ENCODE data around the gene VAMP1. TPM values are rescaled to one million over a fixed set of nuclear protein-coding genes. Genes with fewer than 3 reads are reported as not detected.

Gene VAMP1
- total and polyA plus RNA-seq, 2 of the 4 experiments (the other 2 are of a cell fraction) = 7.2 to 21.9 TPM

GRCh38 chr12:6462234-6462995 is 8.1 kb downstream of the VAMP1 start:
- TF ChIP-seq, protein P1, sequence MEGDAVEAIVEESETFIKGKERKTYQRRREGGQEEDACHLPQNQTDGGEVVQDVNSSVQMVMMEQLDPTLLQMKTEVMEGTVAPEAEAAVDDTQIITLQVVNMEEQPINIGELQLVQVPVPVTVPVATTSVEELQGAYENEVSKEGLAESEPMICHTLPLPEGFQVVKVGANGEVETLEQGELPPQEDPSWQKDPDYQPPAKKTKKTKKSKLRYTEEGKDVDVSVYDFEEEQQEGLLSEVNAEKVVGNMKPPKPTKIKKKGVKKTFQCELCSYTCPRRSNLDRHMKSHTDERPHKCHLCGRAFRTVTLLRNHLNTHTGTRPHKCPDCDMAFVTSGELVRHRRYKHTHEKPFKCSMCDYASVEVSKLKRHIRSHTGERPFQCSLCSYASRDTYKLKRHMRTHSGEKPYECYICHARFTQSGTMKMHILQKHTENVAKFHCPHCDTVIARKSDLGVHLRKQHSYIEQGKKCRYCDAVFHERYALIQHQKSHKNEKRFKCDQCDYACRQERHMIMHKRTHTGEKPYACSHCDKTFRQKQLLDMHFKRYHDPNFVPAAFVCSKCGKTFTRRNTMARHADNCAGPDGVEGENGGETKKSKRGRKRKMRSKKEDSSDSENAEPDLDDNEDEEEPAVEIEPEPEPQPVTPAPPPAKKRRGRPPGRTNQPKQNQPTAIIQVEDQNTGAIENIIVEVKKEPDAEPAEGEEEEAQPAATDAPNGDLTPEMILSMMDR (conservative IDR thresholded peaks at IDR 0.05; ENCODE audit: low read depth, low read length) = no peak
- TF ChIP-seq MAZ (IDR thresholded peaks at IDR 0.05; ENCODE audit: borderline replicate concordance, low read depth, low read length) (no peak), MAFK (IDR thresholded peaks at IDR 0.05; ENCODE audit: low read depth, low read length) (no peak)
- BruUV-seq (replicated peaks) = no TSS peak
- Histone ChIP-seq H4K20me1 (ENCODE audit: insufficient read depth, low read length) (peaks cover 5% of the 10 kb centered on the region; the same call in 1 of the 2 replicates), H3K14ac (replicated peaks; ENCODE audit: low read depth, low read length) (no peak overlapping the region), H3K9me1 (ENCODE audit: insufficient read depth, low read length) (0 out of 2 replicates have a peak, but pooled peaks cover 4% of the 10 kb centered on the region), H4K5ac (ENCODE audit: low read depth, low read length) (no peak overlapping the region), H2AFZ (replicated peaks; ENCODE audit: low read length, poor library complexity) (no peak overlapping the region), H3K36me3 (ENCODE audit: control insufficient read depth, insufficient read depth, low read length) (peaks cover 62% of the 10 kb centered on the region), H3K79me1 (ENCODE audit: low read depth in 1 of 2, low read length in 2 of 2) (peaks cover 8 to 18% of the 10 kb centered on the region in 2 experiments; a peak in 3 of 4 replicates), H2AK9ac (replicated peaks; ENCODE audit: low read depth, low read length, poor library complexity) (no peak overlapping the region), H4K91ac (ENCODE audit: insufficient read depth, low read depth, low read length) (no peak overlapping the region), H4K8ac (ENCODE audit: low read depth in 2 of 2, low read length in 2 of 2) (no peak overlapping the region), H3K4ac (ENCODE audit: low read depth, low read length) (no peak overlapping the region), H2BK20ac (ENCODE audit: low read depth, low read length) (no peak overlapping the region), H2BK5ac (ENCODE audit: low read depth, low read length, poor library complexity, severe bottlenecking) (no peak overlapping the region), H3K27ac (ENCODE audit: insufficient read depth, low read length) (no peak overlapping the region), H3K27me3 (ENCODE audit: control insufficient read depth, insufficient read depth, low read length) (no peaks in the 10 kb centered on the region), H3K9me3 (ENCODE audit: control insufficient read depth, insufficient read depth, low read length) (no peaks in the 10 kb centered on the region), H3K4me3 (ENCODE audit: insufficient read depth, low read depth, low read length) (no peak overlapping the region), H3K23ac (ENCODE audit: low read depth, low read length) (no peak overlapping the region), H3K18ac (ENCODE audit: low read depth, low read length) (no peak overlapping the region), H2BK15ac (ENCODE audit: low read depth, low read length) (no peak overlapping the region), H3K56ac (ENCODE audit: extremely low read depth, insufficient read depth, low read length) (no peak overlapping the region), H3K4me2 (ENCODE audit: low read depth, low read length) (no peak overlapping the region), H3K9ac (ENCODE audit: low read depth, low read length) (no peak overlapping the region), H2AK5ac (ENCODE audit: low read depth, low read length) (no peak overlapping the region), H2BK120ac (ENCODE audit: low read depth, low read length) (no peak overlapping the region), H3K4me1 (ENCODE audit: control insufficient read depth, insufficient read depth, low read length) (no peaks in the 10 kb centered on the region)
- 90% methylated on average over 9 of the region's 14 CpGs; no CpG with 5 or more reads in 1 of the 2 experiments for WGBS, 2 experiments (ENCODE audit: extremely low coverage in 2 of 2, insufficient read length in 1 of 2)
- CTCF ChIA-PET = no interaction called here
- ATAC-seq (ENCODE audit: low read depth) (no peak), DNase-seq (no peak)
- POLR2A ChIA-PET (ENCODE audit: unreplicated experiment) = no interaction called here
- in situ Hi-C loops (cut with MboI; ENCODE audit: low sequenced_read_pairs) = loop anchor here (5.0 to 25.0 kb wide), 4 partner anchors 40 to 400 kb away; no protein-coding TSS in a partner anchor
- dilution Hi-C loops (cut with HindIII; ENCODE audit: low sequenced_read_pairs, unreplicated experiment) = no loop called here
- intact Hi-C loops (cut with micrococcal nuclease) = no loop called here
